GM19438 (cell line): ENCODE measurements around the gene FCN2.

ENCODE experiments used
- ATAC-seq: cut with Tn5 transposase; IDR thresholded peaks from one replicate; pipeline ENCODE4 v1.9.1; 2021; ENCODE audit warnings: low read depth; ENCODE audit not compliant: unreplicated experiment

Gene FCN2

GRCh38 chr9:134880484-134881312 lies at the start of gene FCN2:
Gene FCN2 (plus strand): TSS chr9:134880810. CDS start chr9:134880822, 12 bp downstream.
- no peak for ATAC-seq

- no peak for ATAC-seq
Measured at GRCh38 chr9:134830926-134831720, 49.5 kb upstream of the FCN2 start.

- no peak for ATAC-seq
Measured at GRCh38 chr9:134832471-134832870, 48.1 kb upstream of the FCN2 start.

GRCh38 chr9:134833294-134833880 lies 47.2 kb upstream of the FCN2 start:
- no peak for ATAC-seq

GRCh38 chr9:134834217-134834956 lies 46.2 kb upstream of the FCN2 start:
- ATAC-seq = no peak

GRCh38 chr9:134834957-134835419 lies 45.6 kb upstream of the FCN2 start:
- no peak for ATAC-seq

GRCh38 chr9:134835448-134835847 lies 45.2 kb upstream of the FCN2 start:
- ATAC-seq = no peak

- ATAC-seq = no peak
Measured at GRCh38 chr9:134835987-134836386, 44.6 kb upstream of the FCN2 start.

- no peak for ATAC-seq
Measured at GRCh38 chr9:134836406-134836970, 44.1 kb upstream of the FCN2 start.

GRCh38 chr9:134837529-134837928 lies 43.1 kb upstream of the FCN2 start:
- no peak for ATAC-seq

GRCh38 chr9:134838651-134839454 lies 41.8 kb upstream of the FCN2 start:
- no peak for ATAC-seq

- ATAC-seq = no peak
Measured at GRCh38 chr9:134839455-134840125, 41.0 kb upstream of the FCN2 start.

GRCh38 chr9:134840511-134840910 lies 40.1 kb upstream of the FCN2 start:
- ATAC-seq = no peak

- no peak for ATAC-seq
Measured at GRCh38 chr9:134841180-134841904, 39.3 kb upstream of the FCN2 start.

GRCh38 chr9:134842321-134842720 lies 38.3 kb upstream of the FCN2 start:
- no peak for ATAC-seq

GRCh38 chr9:134843740-134844139 lies 36.9 kb upstream of the FCN2 start:
- ATAC-seq = no peak

- ATAC-seq = no peak
Measured at GRCh38 chr9:134844821-134845220, 35.8 kb upstream of the FCN2 start.

- ATAC-seq = no peak
Measured at GRCh38 chr9:134846187-134846586, 34.4 kb upstream of the FCN2 start.
